NOMO-1 (cell line): Measurements from ENCODE around the gene ANKH.

ENCODE experiments used
- DNase-seq, 2 experiments: peaks; one replicate each; lab custom pipeline; 2025; ENCODE audit not compliant: unreplicated experiment in 2 of 2; lab: John Stamatoyannopoulos, UW

ANKH gene

DNA sequence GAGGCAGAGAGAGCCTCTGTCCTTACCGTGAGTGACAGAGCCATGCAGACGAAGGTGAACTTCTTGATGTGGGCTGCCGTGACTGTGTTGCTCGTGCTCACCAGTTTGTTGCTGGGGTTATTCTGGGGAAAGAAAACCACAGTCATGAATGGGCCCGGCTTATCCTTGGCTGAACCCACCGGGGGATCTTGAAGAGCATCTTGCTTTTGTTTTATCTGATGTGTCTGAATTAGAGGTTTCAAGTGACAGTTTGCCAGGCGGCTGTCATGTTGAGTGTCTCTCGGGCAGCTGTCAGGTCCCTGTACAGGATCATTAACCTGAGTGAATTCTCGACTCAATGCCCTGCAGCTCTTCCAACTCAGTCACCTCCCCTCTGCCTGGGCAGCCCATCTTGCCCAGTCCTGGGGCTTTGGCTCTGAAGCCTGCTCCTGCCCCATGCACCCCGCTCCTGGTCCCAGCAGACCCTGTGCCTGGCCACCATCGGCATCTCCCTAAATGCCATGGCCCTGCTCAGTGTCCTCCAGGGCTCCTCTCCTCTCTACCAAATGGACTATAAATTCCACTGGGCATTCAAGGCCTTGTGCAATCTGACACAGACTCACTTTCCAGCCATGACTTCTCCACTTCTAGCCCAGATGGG lies 129.7 kb downstream of the ANKH start:
- no peak for DNase-seq

DNA sequence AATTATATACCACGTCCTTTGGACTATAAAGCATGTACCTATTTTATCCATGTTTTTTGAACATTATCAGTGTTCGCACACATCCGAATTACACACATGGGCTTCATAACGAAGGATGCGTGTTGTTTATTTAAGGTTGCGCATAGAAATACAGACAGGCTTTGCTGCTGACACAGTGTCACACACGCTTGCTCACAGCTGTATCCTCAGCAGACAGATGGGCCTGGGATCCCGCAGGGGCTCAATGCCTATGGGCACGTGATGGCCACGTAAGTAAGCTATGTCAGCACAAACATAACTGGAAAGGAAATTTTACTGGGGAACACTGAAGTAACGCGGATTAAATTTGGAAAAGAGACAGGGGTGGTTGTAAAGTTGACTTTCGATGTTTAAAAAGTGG lies 130.4 kb downstream of the ANKH start:
- DNase-seq: no peak

DNA sequence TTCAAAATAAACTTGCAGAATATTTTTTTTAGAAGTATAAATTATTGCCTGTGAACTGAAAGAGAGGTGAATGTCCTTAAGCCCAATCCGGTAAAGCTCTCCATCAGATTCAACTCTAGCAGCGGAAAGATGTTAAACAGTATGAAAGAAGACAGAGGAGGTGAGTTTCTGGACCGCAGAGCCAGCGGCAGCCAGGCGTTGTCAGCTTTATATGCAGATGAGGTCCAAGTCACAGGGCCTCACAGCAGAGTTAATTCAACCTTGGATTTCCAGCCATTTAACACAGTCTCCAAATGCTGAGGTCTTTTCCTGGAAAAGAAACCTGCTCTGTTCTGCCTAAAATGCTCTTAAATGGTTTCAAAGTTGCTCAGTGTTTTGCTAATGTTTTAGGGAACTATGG lies 131.6 kb downstream of the ANKH start:
- no peak for DNase-seq

DNA sequence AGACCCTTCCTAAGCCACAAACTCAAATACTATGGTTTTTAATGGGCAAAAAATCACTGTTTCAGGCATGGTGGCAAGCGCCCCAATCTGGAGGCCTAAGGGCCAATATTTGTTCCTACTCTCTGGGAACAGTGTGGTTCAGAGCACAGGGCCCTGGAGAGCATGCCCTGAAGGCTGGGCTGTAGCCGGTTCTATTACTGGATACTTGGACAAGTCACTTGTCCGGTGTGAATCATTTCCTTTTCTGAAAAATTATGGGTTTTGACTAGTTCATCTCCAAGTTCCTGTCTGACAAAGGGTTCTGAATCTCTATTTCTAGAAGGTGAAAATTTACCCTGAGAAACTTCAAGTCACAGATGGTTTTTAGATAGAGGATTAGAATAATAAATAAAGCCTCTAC lies 132.0 kb downstream of the ANKH start:
- peak in 1 of 2 experiments; percentile 69 for DNase-seq

DNA sequence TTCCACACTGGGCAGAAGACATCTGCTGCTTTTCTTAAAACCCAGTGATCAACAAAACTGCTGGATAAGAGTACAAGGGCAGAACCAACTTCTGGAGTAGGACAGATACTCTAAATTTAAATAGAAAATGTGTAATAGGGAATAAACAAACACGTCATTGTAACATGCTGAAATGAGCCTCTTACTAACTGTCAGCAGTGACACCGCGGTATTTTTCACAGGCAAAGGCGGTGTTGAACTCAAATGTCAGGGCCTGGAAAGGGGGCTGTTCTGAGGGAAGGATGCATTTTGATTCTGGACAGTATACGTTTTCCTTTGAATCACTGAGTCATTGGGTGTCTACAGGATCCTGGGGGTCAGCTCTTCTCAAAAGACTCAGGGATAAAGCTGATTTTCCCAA lies 133.5 kb downstream of the ANKH start:
- DNase-seq: no peak

DNA sequence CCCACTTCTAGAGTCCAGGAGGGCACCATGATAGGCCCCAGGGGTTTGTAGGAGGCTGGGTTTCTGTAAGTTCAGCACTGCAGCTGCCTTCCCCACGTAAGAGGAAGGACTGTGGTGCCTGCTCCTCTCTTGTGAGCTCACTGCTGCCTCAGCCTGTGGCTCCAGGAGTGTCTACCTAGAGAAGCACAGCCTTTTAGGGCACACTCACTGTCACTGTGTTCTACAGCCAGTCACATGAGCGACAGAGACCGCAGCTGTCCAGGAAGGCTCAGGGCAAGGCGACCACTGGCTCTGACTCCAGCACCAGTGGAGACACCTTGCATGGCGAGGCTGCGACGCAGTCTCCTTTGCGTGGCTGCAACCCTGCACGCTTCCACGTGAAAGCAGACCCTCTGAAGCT lies 134.3 kb downstream of the ANKH start:
- no peak for DNase-seq

DNA sequence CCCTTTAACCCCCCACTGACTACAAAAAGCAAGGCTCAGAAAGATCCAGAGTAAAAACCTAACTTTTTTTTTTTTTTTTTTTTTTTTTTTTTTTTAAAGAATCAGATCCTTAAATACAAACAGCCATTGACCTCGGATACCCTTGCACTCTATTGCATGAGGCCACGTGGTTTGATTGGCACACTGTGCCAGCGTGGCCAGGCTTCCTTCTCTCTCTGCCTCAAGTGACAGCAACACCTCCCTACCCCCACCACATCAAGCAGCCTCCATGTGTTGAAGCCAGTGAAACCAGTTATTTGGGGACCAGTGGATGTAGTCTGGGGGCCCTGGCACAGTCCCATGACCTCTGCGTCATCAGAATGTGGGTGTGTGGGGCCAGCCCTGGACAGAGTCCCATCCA lies 135.6 kb downstream of the ANKH start:
- DNase-seq: peak in 1 of 2 experiments; percentile 47

DNA sequence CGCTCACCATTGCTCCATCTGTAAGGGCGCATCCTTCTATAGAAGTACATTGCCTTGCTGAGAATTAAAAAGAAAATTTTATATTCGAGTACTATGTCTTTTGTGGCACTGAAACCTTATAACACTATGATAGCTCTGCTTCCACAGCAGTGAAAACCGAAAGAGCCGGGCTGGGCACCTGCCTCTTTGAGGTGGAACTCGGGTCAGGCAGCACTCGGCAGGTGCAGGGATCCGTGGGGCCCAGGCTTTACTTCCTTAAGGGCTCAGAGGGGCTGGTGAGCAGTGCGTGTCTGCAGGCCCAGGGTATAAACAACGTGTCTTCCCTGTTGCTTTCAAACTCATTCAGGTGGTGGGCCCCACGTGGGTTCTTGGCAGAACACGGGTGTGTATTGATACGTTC lies 137.2 kb downstream of the ANKH start:
- DNase-seq: no peak

DNA sequence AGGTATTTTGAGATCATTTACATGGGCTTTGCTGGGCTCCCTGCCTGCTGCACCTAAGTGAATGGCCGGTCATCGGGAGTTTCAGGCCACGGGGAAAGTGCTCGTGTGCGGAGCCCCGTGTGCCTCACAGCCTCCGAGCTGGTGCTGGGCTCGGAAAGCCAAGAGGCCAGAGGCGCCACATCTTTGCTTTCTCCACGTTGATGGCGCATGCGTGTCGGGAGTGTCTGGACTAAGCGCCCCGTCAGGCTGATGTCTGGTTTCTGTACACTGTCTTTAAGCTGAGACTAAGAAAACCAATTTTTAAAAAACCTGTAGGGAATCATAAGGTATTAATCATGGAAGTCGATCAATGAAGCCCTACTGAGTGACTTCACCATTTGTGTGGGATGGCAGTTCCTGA lies 137.9 kb downstream of the ANKH start:
- no peak for DNase-seq

DNA sequence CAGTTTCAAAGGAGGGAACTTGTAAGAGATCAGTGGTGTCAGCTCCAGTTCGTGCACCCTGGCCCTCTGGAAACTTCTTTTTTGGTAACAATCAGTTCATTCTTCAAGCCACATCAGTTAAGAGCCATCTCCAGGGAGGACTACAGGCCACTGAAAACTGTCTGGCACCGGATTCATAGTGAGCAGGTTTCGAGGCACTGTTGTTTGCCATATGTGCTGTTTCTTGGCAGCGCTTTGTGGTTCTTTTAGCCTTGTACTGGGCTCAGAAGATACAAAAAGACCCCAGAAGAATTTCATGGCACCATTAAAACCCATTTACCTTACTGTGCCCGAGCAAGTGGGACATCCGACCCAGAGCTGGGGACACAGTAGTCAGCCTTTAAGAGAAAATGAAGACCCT lies 138.6 kb downstream of the ANKH start:
- DNase-seq: no peak

DNA sequence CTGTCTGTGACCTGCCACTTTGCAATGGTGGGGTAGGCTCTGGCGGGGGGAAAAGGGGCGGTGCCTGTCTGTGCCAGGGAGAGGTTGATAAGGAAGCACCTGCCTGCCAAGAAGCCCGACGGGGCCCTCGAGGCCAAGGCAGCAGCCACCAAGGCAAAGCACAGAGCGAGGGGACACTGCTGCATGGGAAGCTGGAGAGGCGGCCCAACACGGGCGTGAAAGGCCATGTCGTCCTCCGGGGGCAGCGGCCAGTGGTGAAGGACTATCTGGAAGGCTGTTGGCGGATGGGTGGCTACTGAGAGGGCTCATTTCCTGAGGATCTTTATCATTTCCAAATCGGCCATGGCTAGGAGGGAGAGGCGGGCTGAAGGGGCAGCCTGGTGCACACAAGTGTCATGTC lies 140.7 kb downstream of the ANKH start:
- no peak for DNase-seq

DNA sequence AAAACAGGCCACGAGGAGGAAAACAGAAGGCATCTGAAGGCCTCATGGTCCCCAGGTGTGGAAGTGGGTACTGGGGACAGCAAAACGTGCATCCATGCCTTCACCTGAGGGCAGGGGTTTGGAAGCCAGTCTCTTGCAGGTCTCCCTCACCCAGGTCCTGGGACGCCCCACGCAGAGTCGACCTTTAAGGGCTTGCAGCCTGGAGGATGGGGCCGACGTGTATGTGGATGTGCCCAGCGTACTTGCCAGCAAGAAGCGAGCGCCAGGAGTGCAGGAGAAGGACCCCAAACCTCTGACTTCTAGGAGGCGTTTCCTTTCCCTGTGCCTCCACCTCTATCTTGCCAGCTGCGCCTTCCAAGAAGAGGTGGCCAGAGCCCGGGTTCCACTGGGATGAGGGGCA lies 141.1 kb downstream of the ANKH start:
- no peak for DNase-seq

DNA sequence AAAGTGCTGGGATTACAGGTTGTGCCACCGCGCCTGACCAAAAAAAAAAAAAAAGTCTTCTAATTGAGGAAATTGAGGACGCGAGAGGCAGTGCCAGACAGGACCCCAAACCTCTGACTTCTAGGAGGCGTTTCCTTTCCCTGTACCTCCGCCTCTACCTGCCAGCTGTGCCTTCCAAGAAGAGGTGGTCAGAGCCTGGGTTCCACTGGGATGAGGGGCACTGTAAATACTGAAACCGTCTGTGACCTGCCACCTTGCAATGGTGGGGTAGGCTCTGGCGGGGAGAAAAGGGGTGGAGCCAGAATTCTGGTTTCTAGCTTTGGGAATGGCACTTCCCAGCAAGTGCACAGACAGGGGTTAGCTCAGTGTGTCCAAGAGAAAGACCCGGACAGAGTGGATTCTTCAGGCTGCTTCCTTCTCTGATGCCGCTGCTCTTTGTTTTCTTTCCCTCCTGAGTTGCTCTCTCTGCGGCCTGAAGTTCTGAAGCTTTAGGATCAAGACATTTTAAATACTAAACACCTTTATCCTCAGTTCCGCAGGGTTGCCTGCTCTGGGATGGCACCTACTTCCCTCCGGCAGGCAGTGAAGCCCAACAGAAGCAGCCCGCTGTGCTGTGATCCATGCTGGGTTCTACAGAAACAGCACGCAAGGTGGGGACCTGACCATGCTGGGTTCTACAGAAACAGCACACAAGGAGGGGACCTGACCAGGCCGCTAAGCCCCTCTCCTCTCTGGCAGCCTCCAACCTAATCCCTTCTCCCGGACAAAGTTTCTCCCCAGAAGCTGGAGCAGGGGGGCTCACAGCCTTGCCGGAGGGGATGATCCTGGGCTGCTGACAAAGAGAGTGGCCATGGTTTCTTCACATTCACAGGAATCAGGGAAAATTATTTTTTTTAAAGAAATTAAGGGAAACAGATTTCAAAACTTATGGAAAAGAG lies 141.9 kb downstream of the ANKH start:
- DNase-seq: no peak

DNA sequence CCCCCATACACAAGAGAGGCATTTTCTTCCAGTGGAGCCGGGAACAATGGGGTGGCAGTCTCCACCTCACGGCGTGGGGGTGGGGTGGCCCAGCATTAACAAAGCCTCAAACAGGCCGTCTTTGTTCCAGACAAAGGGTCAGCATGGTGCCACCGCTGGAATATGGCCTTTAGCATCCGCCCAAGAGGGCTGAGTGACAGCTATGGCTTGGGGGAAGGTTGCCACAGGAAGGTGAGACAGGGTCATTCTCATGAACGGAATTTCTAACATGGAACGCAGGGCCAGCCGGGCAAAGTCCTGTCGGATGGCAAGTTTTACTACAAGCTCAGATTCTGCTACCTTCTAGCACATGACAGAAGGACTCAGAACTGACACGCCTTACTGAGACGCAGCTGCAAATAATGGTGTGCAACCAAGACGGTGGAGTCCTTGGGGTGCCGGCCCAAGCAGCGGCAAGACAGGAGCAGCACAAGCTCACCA lies 143.1 kb downstream of the ANKH start:
- no peak for DNase-seq

DNA sequence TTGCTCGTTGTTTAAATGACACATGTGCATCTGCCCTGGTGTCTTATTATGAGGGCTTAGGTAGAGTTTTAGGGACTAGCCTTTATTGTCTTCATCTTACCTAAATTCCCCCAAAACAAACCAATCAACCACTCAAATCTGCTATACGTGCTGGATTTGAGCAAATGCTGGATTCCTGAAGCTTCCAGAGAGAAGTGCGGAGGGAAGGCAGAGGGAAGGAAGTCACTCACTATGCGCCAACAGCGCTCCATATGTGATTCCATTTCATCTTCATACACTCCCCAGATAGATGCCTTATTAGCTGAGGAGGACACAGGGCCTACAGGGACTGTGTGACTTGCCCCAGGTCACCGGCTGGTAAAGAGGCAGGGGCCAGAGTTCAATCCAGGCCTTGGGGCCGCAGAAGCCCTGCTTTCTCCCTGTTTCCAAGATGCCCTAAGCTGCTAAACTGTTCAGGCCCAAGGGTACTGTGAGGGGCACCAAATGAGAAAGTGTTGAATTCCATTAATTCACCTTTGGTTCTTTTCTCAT lies 143.6 kb downstream of the ANKH start:
- no peak for DNase-seq

DNA sequence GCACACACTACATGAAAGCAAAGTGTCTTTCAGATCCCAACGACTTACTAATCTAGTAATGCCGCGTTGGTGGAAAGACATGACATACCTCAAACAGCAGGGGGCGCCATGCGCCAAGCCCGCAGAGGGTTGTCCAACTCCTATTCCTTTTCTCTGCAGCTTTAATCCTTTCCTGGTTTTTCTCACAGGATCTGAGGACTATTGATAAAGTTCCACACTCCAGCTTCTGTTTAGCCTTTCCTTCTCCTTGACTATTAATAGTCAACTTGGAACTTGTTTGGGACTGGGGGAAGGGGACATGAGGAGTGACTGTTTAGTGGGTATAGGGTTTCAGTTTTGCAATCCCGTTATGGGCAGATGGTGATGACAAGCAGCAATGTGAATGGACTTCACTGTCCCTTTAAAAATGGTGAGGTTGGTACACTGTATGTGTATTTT lies 144.1 kb downstream of the ANKH start:
- peak; percentile 83 to 90 for DNase-seq

DNA sequence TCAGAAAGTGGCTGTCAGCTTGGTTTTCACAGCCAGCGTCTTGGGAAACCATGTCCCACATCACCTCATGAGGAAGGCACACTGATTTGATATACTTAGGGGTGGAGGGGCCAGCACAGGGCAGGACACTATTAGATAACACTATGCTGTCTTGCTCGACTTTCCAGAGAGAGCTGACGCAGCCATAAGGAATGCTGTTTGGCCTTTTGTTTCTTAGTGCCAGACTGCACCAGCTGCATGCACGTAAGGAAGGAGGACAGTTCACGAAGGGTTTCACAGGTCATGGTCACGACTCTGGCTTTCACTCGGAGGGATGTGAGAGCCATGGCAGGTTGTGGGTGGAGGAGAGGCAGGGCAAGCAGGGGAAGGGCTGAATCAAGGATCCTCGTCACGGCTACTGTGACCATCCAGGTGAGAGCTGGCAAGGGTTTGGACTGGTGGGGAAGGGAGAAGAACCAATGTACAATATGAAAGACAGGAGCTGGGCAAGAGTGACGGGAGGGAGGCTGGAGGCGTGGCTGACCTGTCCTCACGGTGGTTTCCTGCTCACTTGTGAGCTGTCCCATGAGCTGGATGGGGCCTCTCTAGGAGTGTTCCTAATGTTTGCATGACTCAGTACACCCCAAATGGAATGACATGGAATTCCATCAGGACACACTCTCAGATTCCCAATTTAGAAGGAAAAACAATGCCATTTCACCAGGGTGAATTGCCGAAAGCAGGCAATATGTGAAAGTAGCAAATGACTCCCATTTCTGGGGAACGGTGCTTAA lies 145.3 kb downstream of the ANKH start:
- no peak for DNase-seq

DNA sequence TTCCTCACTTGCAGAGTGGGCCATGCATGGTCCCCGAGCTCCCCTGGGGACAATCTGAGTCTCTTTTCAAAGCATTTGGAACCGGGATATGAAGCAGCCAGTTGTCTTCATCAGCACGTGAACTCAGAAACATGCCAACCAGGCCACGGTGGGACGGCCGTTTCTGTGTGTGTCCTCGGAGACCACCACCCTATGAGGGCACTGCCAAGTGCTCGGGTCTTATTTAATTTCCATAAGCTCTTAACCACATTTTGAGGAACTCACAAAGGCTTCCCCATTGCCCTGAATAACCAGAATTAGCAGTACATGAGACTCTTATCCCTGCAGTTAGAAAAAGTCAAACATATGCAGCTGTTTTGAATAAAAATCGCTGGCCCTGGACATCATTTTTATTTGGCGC lies 146.9 kb downstream of the ANKH start:
- DNase-seq: peak in 1 of 2 experiments; percentile 47

DNA sequence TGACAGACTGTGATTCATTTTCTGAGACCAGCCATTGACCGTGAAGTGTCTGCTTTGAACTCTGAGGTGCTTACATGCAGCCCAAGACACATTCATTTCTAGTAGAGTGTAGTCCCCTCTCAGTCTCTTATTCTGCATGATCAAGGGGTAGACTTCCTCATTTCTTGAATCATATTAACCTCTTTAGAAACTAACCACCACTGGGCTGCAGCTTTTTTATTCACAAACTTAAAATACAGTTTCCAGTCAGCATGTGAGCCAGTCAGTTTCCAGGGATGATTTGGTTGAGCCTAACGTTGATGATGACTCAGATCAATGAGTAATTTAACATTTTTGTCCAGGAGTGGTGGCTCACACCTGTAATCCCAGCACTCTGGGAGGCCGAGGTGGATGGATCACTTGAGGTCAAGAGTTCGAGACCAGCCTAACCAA lies 147.9 kb downstream of the ANKH start:
- peak in 1 of 2 experiments; percentile 62 for DNase-seq

DNA sequence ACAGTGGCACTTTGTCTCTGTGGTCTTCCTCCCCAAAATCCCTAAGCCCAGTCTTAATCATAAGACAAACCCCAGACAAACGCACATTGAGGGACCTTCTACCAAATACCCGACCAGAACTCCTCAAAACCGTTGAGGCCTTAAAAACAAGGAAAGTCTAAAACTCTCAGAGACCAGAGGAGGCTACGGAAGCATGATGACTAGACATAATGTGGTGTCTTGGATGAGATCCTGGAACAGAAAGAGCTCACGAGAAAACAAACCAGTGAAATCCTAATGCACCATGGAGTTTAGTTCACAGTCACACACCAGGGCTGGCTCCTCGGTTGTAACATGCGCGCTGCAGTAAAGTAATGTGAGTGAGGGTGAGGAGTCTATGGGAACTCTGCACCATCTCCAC lies 148.7 kb downstream of the ANKH start:
- no peak for DNase-seq
